ENCODE results near the gene SUV39H1. TPM values are rescaled to one million over a fixed set of nuclear protein-coding genes. Genes with fewer than 3 reads are reported as not detected.
"Not testable (repeated sequence)": the region's sequence is repeated elsewhere in the genome, so short reads cannot be mapped to it uniquely, and the experiment has no call there.

The SUV39H1 gene
- total RNA-seq, 4 donors from 2014 or later = 5.9 to 15.1 (median 8.7) TPM

DNA sequence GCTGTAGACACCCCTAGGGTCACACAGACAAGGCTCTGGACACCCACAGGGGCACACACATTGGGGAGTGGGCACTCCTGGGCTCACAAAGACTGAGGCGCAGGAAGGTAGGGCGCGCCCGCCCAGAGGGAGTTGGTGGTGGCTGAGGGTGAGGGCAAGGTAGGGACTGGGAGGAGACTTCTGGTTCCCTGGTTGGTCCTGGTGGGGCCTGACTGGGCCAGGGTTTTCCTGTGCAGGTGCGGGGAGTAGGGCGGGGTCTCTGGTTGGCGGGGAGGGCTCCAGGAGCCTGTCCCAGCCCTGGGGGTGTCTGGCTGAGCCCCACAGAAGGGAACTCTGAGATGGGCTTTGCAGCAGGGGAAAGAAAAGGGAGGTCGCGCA lies 19.7 kb upstream of the SUV39H1 start:
- Histone ChIP-seq H3K27ac (peak overlapping the region; percentile 77), H3K4me3 (peak overlapping the region; percentile 71), H3K27me3 (no peaks in the 10 kb centered on the region), H3K9me3 (no peaks in the 10 kb centered on the region), H3K4me1 (peaks cover 13% of the 10 kb centered on the region), H3K36me3 (no peaks in the 10 kb centered on the region)
- no peak for DNase-seq (ENCODE audit: low spot score in 2 of 2)
- TF ChIP-seq, protein P1, sequence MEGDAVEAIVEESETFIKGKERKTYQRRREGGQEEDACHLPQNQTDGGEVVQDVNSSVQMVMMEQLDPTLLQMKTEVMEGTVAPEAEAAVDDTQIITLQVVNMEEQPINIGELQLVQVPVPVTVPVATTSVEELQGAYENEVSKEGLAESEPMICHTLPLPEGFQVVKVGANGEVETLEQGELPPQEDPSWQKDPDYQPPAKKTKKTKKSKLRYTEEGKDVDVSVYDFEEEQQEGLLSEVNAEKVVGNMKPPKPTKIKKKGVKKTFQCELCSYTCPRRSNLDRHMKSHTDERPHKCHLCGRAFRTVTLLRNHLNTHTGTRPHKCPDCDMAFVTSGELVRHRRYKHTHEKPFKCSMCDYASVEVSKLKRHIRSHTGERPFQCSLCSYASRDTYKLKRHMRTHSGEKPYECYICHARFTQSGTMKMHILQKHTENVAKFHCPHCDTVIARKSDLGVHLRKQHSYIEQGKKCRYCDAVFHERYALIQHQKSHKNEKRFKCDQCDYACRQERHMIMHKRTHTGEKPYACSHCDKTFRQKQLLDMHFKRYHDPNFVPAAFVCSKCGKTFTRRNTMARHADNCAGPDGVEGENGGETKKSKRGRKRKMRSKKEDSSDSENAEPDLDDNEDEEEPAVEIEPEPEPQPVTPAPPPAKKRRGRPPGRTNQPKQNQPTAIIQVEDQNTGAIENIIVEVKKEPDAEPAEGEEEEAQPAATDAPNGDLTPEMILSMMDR (IDR thresholded peaks at IDR 0.05) = no peak
- no peak for TF ChIP-seq POLR2A (IDR thresholded peaks at IDR 0.05)
- no peak for TF ChIP-seq POLR2AphosphoS5 (IDR thresholded peaks at IDR 0.05)
- TF ChIP-seq EP300 (IDR thresholded peaks at IDR 0.05) = no peak
- 19% methylated on average over 5 of the region's 9 CpGs for WGBS

DNA sequence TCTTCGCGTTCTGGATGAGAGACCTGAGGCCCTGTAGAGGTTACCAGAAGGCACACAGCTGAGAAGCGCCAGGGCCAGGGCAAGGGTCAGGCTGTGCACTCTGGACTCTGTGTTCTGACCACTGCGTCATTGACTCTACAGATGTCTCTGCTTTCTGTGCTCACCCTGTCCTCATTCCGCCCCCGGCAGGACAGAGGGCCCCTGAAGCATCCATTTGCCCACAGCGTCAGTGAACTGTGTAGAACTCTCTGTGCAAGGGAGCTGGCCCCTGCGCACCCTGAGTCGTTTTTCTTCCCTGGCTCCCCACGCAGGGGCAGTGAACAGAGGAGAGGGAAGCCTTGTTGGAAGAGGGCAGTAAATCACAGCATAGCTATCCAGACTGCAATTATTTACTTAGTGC lies 19.0 kb upstream of the SUV39H1 start:
- Histone ChIP-seq H3K4me3 (peak overlapping the region; percentile 71), H3K27ac (no peak overlapping the region)
- 61% methylated on average over 10 of the region's 10 CpGs for WGBS

DNA sequence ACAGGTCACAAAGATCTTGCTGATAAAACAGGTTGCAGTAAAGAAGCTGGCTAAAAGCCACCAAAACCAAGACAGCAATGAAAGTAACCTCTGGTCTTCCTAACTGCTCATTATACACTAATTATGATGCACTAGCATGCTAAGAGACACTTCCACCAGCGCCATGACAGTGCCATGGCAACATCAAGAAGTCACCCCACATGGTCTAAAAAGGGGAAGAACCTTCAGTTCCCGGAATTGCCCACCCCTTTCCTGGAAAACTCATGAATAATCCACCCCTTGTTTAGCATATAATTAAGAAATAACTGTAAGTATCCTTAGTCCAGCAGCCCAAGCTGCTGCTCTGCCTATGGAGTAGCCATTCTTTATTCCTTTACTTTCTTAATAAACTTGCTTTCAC lies 16.1 kb upstream of the SUV39H1 start:
- 39% methylated on average over 2 of the region's 2 CpGs for WGBS
- H3K4me3 ChIP-seq = not testable (repeated sequence)

More for the DNA sequence above, 19.0 kb upstream of the SUV39H1 start:
- Histone ChIP-seq H3K36me3 (no peaks in the 10 kb centered on the region), H3K9me3 (no peaks in the 10 kb centered on the region), H3K4me1 (peaks cover 13% of the 10 kb centered on the region), H3K27me3 (no peaks in the 10 kb centered on the region)
- no peak for DNase-seq (ENCODE audit: low spot score in 2 of 2)
- TF ChIP-seq, protein P1 (IDR thresholded peaks at IDR 0.05) = no peak
- TF ChIP-seq POLR2A (IDR thresholded peaks at IDR 0.05) = no peak
- TF ChIP-seq POLR2AphosphoS5 (IDR thresholded peaks at IDR 0.05) = no peak
- no peak for TF ChIP-seq EP300 (IDR thresholded peaks at IDR 0.05)

DNA sequence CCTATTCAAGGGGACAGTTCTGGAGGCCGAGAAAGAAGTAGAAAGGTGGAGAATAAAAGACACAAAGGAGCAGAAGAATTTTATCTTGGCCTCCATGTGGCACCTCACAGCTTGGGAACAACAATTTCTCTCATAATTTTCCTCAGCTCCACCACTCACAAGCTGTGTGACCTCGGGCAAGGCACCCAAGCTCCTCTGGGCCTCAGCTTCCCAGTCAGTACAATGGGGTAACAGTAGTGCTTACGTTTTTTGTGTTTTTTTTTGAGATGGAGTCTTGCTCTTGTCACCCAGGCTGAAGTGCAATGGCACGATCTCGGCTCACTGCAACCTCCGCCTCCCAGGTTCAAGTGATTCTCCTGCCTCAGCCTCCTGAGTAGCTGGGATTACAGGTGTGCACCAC lies 15.6 kb upstream of the SUV39H1 start:
- H3K9me3 ChIP-seq; H3K4me1 ChIP-seq; DNase-seq (ENCODE audit: low spot score in 2 of 2); H3K27me3 ChIP-seq; H3K36me3 ChIP-seq; H3K4me3 ChIP-seq; H3K27ac ChIP-seq: not testable (repeated sequence)
- 75% methylated on average over 6 of the region's 6 CpGs for WGBS

More for the DNA sequence above, 16.1 kb upstream of the SUV39H1 start:
- H3K27ac ChIP-seq; H3K9me3 ChIP-seq; H3K27me3 ChIP-seq; H3K36me3 ChIP-seq; DNase-seq (ENCODE audit: low spot score in 2 of 2): not testable (repeated sequence)
- peaks cover 11% of the 10 kb centered on the region for H3K4me1 ChIP-seq

DNA sequence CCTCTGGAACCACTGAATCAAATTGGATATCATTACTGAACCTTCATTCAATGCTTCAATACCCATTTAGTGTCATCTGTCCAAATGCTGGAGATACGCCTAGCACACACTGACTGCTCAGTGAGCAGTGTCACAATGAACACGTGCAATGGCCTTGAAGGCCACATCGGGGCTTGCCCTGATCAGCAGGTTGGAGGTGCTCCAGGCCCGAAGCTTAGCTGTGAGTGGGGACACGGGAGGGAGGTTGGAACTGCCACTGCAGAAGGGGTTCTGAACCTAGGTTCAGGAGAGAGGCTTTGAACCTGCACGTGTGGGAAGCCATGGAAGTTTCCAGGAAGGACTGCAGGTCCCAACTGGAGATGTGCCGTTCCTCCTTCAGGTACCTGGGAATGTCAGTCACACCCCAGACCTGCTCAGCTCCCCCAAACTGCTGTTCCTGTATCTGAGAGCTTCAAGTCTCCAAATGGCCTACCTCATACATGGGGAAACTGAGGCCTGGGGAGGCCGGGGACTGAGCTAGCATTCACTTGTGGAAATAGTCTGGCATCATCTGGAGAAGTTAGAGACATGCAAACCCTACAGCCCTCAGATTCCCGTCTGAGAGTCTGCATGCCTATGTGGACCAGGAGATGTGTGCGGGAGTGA lies 14.9 kb upstream of the SUV39H1 start:
- no peaks in the 10 kb centered on the region for H3K27me3 ChIP-seq
- no peak for TF ChIP-seq POLR2A (IDR thresholded peaks at IDR 0.05)
- TF ChIP-seq, protein P1 (IDR thresholded peaks at IDR 0.05) = no peak
- TF ChIP-seq EP300 (IDR thresholded peaks at IDR 0.05) = no peak
- TF ChIP-seq POLR2AphosphoS5 (IDR thresholded peaks at IDR 0.05) = no peak
- no peaks in the 10 kb centered on the region for H3K36me3 ChIP-seq
- H3K27ac ChIP-seq = no peak overlapping the region
- DNase-seq (ENCODE audit: low spot score in 2 of 2) = no peak
- 87% methylated on average over 9 of the region's 10 CpGs for WGBS
- peaks cover 9% of the 10 kb centered on the region for H3K4me1 ChIP-seq
- H3K9me3 ChIP-seq = no peaks in the 10 kb centered on the region
- no peak overlapping the region for H3K4me3 ChIP-seq

DNA sequence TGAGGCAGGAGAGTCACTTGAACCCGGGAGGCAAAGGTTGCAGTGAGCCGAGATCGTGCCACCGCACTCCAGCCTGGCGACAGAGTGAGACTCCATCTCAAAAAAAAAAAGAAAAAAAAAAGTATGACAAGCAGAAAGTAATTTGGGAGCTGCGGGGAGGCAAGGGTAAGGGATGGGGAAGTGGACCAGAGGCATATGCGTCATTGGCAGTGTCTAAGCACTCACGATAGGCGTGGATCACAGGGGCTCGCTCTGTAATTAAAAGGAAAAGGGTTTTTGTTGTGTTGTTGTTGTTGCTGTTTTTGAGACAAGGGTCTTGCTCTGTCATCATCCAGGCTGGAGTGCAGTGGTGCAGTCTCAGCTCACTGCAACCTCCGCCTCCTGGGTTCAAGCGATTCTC lies 13.7 kb upstream of the SUV39H1 start:
- not testable (repeated sequence) for H3K36me3 ChIP-seq, H3K27me3 ChIP-seq
- H3K27ac ChIP-seq = peak overlapping the region; percentile 29

DNA sequence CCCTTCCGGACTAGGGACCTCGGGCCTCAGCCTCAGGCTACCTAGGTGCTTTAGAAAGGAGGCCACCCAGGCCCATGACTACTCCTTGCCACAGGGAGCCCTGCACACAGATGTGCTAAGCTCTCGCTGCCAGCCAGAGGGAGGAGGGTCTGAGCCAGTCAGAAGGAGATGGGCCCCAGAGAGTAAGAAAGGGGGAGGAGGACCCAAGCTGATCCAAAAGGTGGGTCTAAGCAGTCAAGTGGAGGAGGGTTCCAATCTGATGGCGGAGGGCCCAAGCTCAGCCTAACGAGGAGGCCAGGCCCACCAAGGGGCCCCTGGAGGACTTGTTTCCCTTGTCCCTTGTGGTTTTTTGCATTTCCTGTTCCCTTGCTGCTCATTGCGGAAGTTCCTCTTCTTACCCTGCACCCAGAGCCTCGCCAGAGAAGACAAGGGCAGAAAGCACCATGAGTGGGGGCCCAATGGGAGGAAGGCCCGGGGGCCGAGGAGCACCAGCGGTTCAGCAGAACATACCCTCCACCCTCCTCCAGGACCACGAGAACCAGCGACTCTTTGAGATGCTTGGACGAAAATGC lies 13.0 kb upstream of the SUV39H1 start, which contains the start of gene WAS:
Gene WAS (plus strand): TSS at position 389 of the 572 bp plus-strand sequence. CDS start 55 bp downstream, at position 444.
- peak within 1 kb of the TSS; percentile 30 for H3K4me3 ChIP-seq
- H3K27me3 ChIP-seq = no peaks in the 10 kb centered on the region
- 72% methylated on average over 13 of the region's 13 CpGs for WGBS

More for the DNA sequence above, 13.7 kb upstream of the SUV39H1 start:
- DNase-seq (ENCODE audit: low spot score in 2 of 2); H3K4me3 ChIP-seq; H3K9me3 ChIP-seq; H3K4me1 ChIP-seq: not testable (repeated sequence)
- WGBS = 86% methylated on average over 12 of the region's 12 CpGs

More for the DNA sequence above, 13.0 kb upstream of the SUV39H1 start, which contains the start of gene WAS:
- H3K36me3 ChIP-seq = no peaks in the 10 kb centered on the region
- H3K4me1 ChIP-seq = no peaks in the 10 kb centered on the region
- peak within 1 kb of the TSS; percentile 29 for H3K27ac ChIP-seq
- TF ChIP-seq, protein P1 (IDR thresholded peaks at IDR 0.05) = no peak
- no peak for TF ChIP-seq POLR2A (IDR thresholded peaks at IDR 0.05)
- TF ChIP-seq EP300 (IDR thresholded peaks at IDR 0.05) = no peak
- TF ChIP-seq POLR2AphosphoS5 (IDR thresholded peaks at IDR 0.05) = no peak
- DNase-seq (ENCODE audit: low spot score in 2 of 2) = no peak
- H3K9me3 ChIP-seq = no peaks in the 10 kb centered on the region

Data from suprapubic skin (tissue), 4 donors.